Activated CD4-positive, alpha-beta T cell treated with anti-CD3 and anti-CD28 coated beads for 36 hours (primary cell): ENCODE data around the gene SCML1. TPM values are rescaled to one million over a fixed set of nuclear protein-coding genes. Genes with fewer than 3 reads are reported as not detected.
A peak's percentile ranks its signal among the peaks of the same experiment; 100 is the strongest.

Source experiments
- ATAC-seq: fragments of 200-7000 bp; cut with Tn5 transposase; one replicate; pipeline ENCODE4 v1.10.0; 2021; ENCODE audit warnings: mild to moderate bottlenecking, moderate library complexity
- CTCF ChIA-PET: fragments of 350-600 bp; sonication (Branson Sonifier 250); formaldehyde crosslinking; loops from one replicate; lab custom pipeline; 2021; ENCODE audit warnings: antibody characterized with exemption; lab: Charles Lee
- POLR2A ChIA-PET: fragments of 350-600 bp; sonication (Branson Sonifier 250); formaldehyde crosslinking; loops from one replicate; lab custom pipeline; 2021; ENCODE audit warnings: antibody characterized with exemption, inconsistent platforms; lab: Charles Lee
- DNase-seq: peaks from one replicate; pipeline ENCODE4 v3.0.0-alpha.2; 2020
- H3K27ac Mint-ChIP-seq: one replicate; pipeline ENCODE4 v1.8.0; 2021; ENCODE audit warnings: mixed read lengths
- H3K27me3 Mint-ChIP-seq: one replicate; pipeline ENCODE4 v1.8.0; 2021; ENCODE audit warnings: mixed read lengths
- H3K36me3 Mint-ChIP-seq: one replicate; pipeline ENCODE4 v1.8.0; 2021; ENCODE audit warnings: low read depth, mixed read lengths
- H3K4me1 Mint-ChIP-seq: one replicate; pipeline ENCODE4 v1.8.0; 2021; ENCODE audit warnings: mixed read lengths
- H3K4me3 Mint-ChIP-seq: one replicate; pipeline ENCODE4 v1.8.0; 2021; ENCODE audit warnings: mild to moderate bottlenecking, moderate library complexity, mixed read lengths
- H3K9me3 Mint-ChIP-seq: one replicate; pipeline ENCODE4 v1.8.0; 2021; ENCODE audit warnings: low read depth, mixed read lengths
- intact Hi-C, 2 experiments: fragments of 100-400 bp; cut with DNase I in 1 of 2; cut with micrococcal nuclease in 1 of 2; formaldehyde crosslinking; loops; one replicate each; pipeline versions ENCODE4 v1.14.2 to v1.15.1; 2022 to 2024; cut with DNase I, micrococcal nuclease
- total RNA-seq, 2 experiments: library from RNA; stranded (reverse); gene quantifications; one replicate each; pipeline ENCODE4 v1.2.3, GENCODE V29; 2021

SCML1 gene, protein sequence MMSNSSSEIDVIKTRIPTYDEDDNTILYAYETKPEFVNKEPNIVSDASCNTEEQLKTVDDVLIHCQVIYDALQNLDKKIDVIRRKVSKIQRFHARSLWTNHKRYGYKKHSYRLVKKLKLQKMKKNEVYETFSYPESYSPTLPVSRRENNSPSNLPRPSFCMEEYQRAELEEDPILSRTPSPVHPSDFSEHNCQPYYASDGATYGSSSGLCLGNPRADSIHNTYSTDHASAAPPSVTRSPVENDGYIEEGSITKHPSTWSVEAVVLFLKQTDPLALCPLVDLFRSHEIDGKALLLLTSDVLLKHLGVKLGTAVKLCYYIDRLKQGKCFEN
- total RNA-seq, result 1 to 10 TPM; 7.3 TPM

DNA sequence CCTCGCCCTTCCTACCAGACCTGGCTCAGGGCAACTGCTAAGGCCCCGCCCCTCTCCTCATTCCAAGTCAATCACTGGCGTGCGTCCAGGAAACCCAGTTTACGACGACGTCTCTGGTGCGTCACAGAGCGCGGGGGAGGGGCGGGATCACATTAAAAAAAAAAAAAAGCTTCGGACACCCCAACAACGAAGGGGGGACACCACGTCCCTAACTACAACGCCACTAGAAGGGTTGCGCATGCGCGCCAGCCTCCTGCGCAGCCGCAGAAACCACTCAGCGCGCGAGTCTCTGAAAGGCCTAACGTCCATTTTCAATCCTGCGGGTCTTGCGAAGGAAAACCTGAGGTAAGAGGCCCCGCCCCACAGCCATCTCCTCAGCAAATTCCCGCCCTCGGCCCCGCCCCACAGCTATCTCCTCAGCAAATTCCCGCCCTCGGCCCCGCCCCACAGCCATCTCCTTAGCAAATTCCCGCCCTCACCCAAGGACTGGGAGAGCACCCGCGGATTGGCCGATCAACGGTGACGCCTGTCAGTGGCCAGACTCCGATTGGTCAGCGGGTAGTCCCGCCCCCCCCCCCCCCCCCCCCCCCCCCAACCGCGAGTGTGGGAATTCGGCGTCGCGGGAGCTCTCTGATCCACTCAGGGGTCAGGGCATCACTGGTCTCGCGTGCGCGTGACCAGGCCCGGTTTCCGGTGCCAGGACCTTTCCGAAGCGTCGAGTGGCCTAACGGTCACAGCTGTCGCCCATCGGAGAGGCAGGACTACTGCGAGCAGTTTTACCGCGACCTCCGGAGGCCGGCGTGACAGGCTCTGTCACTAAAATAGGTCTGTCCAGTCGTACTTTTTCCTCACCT is at the start of gene SCML1:
SCML1 (plus strand) TSS at position 638 of the 854 bp plus-strand sequence. CDS start 6,694 bp downstream, outside the sequence.
- H3K4me1 Mint-ChIP-seq, result peaks cover 25% of the 10 kb centered on the region
- H3K9me3 Mint-ChIP-seq, result no peaks in the 10 kb centered on the region
- ChIA-PET CTCF (interaction anchor here (0.5 kb wide), 1 partner anchor 187 kb away, joined by 3 read pairs; no protein-coding TSS in a partner anchor), POLR2A (no interaction called here)
- ATAC-seq (peak; percentile 79), DNase-seq (peak; percentile 95)
- H3K4me3 Mint-ChIP-seq, result peak within 1 kb of the TSS; percentile 81
- intact Hi-C loops, result loop anchor here (5.0 to 10.0 kb wide), 9 partner anchors 85 to 1948 kb away; partner anchors contain the start of genes CDKL5 (in 1 of the 2), PDHA1 (in 1 of the 2), RBBP7 (in 1 of the 2) and RS1 (in 1 of the 2)
- no peaks in the 10 kb centered on the region for H3K36me3 Mint-ChIP-seq
- H3K27ac Mint-ChIP-seq, result peak within 1 kb of the TSS; percentile 95
- peaks cover 5% of the 10 kb centered on the region for H3K27me3 Mint-ChIP-seq

DNA sequence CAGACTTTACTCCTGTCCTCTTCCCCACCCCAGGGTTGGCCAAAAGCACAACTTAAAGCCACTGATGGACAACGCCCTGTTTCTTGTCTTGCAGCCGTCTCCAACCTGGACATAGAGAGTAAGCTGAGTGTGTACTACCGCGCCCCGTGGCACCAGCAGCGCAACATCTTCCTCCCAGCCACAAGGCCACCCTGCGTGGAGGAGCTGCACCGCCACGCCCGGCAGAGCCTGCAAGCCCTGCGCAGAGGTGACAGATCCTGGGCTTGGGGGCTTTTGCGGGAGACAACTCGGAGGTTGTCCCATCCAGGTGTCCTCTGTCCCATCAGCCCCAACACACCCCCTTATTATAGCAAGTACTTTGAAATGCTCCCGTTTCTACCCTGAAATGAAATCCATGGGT is 49.6 kb upstream of the SCML1 start:
- no peak overlapping the region for H3K4me3 Mint-ChIP-seq
- no peaks in the 10 kb centered on the region for H3K9me3 Mint-ChIP-seq
- H3K4me1 Mint-ChIP-seq, result peaks cover 9% of the 10 kb centered on the region
- H3K36me3 Mint-ChIP-seq, result no peaks in the 10 kb centered on the region
- H3K27me3 Mint-ChIP-seq, result peaks cover 1% of the 10 kb centered on the region
- ChIA-PET CTCF (no interaction called here), POLR2A (no interaction called here)
- intact Hi-C loops, result loop anchor here in 1 of 2 experiments (10.0 kb wide), 2 partner anchors 93 to 313 kb away; partner anchors contain the start of gene NHS
- no peak for DNase-seq
- H3K27ac Mint-ChIP-seq, result no peak overlapping the region
- ATAC-seq, result no peak

DNA sequence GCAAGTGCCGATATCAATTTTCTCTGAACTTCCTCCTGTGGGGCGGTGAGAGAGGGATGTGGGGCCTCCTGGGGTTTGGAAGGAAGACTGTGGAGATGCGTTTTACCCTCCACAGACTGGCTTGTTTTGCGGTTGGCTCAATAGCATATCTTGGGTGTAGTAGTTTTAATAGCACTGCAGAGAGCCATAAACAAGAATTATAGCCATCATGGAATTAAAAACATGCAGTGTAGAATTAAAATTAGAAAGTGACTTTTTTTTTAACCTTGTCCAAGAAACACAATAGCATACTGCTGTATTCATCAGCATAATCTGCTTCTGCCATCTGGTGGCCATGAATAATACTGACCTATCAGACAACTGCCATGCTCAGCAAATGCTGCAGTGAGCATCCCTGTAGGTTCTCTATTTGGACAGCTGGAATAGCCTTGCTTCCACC is 47.3 kb upstream of the SCML1 start:
- Mint-ChIP-seq H3K4me3 (no peak overlapping the region), H3K9me3 (no peaks in the 10 kb centered on the region), H3K27ac (no peak overlapping the region), H3K4me1 (peaks cover 4% of the 10 kb centered on the region), H3K27me3 (peaks cover 1% of the 10 kb centered on the region), H3K36me3 (no peaks in the 10 kb centered on the region)
- intact Hi-C loops, result loop anchor here (1.0 to 10.0 kb wide), 7 partner anchors 95 to 569 kb away; partner anchors contain the start of gene NHS (in 1 of the 2)
- POLR2A ChIA-PET, result no interaction called here
- DNase-seq (peak; percentile 53), ATAC-seq (peak; percentile 57)
- CTCF ChIA-PET, result interaction anchor here (0.7 to 1.4 kb wide), 4 partner anchors 99 to 807 kb away, joined by 3 to 4 read pairs (median 4); no protein-coding TSS in a partner anchor

DNA sequence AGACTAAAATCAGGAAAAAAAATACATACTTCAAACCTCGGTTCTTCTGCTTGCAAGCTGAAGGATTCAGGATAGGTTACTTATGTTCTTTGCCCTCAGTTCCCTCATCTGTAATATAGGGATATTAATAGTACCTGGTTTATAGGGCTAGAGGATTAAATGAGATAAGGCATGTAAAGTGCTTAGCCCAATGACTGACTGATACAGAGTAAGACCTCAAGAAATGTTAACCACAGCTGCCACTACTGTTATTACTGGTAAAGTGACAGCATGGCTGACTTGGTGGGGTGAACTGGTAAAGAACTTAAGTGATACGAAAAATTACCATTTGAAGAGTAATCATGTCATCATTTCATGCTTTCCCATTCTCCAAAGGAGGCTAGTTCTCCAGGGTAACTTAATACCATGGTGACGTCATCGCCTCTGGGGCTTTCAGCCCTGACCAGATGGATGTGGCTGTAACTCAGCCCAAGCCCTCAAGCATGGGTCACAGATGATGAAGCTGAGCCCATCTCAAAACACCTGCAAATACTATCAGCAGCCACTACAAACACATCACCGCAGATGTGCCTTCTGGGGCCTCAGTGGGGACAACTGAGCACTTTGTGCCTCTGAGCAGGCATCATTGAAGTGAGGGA is 44.5 kb upstream of the SCML1 start:
- peak; percentile 64 for ATAC-seq
- ChIA-PET POLR2A (interaction anchor here (0.6 kb wide), 1 partner anchor 297 kb away, joined by 4 read pairs; no protein-coding TSS in a partner anchor), CTCF (interaction anchor here (1.4 to 2.0 kb wide), 2 partner anchors 158 to 450 kb away, joined by 3 to 5 read pairs; no protein-coding TSS in a partner anchor)
- DNase-seq, result no peak
- H3K36me3 Mint-ChIP-seq, result no peaks in the 10 kb centered on the region
- intact Hi-C loops, result no loop called here
- H3K27ac Mint-ChIP-seq, result no peak overlapping the region
- no peaks in the 10 kb centered on the region for H3K9me3 Mint-ChIP-seq
- H3K4me1 Mint-ChIP-seq, result peaks cover 4% of the 10 kb centered on the region
- H3K4me3 Mint-ChIP-seq, result no peak overlapping the region
- peaks cover 1% of the 10 kb centered on the region for H3K27me3 Mint-ChIP-seq

DNA sequence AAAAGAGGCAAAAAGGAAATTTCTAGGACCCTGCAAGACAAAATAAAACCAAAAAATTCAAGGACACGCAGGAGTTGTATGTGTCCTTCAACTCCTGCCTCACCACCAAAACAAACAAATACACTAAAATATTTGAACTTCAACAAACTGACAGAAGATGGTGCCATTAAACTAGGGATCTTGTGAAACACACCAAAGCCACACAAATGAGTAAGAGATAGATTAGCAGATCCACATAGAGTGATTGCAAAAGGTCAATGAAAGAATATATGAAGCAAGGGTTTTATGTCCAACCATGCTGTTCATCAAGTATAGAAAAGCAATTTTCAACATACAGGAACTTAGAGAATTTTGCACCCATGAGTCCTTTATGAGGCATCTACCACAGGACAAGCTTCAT is 40.1 kb upstream of the SCML1 start:
- POLR2A ChIA-PET, result no interaction called here
- no peak overlapping the region for H3K4me3 Mint-ChIP-seq
- no peaks in the 10 kb centered on the region for H3K4me1 Mint-ChIP-seq
- ATAC-seq (peak; percentile 26), DNase-seq (no peak)
- H3K36me3 Mint-ChIP-seq, result no peaks in the 10 kb centered on the region
- H3K27me3 Mint-ChIP-seq, result no peaks in the 10 kb centered on the region
- CTCF ChIA-PET, result interaction anchor here (0.7 kb wide), 1 partner anchor 1226 kb away, joined by 3 read pairs; no protein-coding TSS in a partner anchor
- H3K27ac Mint-ChIP-seq, result no peak overlapping the region
- intact Hi-C loops, result loop anchor here in 1 of 2 experiments (1.0 kb wide), 1 partner anchor 91 kb away; no protein-coding TSS in a partner anchor
- H3K9me3 Mint-ChIP-seq, result no peaks in the 10 kb centered on the region

DNA sequence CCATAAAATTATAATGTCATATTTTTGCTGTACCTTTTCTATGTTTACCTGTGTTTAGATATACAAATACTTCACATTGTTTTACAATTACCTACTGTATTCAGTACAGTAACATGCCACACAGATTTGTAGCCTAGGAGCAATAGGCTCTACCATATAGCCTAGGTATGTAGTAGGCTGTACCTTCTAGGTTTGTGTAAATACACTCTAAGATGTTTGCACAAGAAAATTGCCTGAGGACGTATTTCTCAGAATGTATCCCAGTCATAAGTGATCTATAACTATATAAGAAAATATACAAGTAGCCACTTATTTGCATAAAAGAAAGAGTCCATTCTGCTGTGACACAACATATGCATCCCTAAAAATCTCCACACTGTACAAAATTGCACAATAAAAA is 36.3 kb upstream of the SCML1 start:
- no peak overlapping the region for H3K4me3 Mint-ChIP-seq
- no peak for DNase-seq
- ATAC-seq, result no peak
- ChIA-PET POLR2A (no interaction called here), CTCF (no interaction called here)
- no peaks in the 10 kb centered on the region for H3K4me1 Mint-ChIP-seq
- H3K36me3 Mint-ChIP-seq, result no peaks in the 10 kb centered on the region
- H3K27ac Mint-ChIP-seq, result no peak overlapping the region
- intact Hi-C loops, result no loop called here
- H3K27me3 Mint-ChIP-seq, result no peaks in the 10 kb centered on the region
- H3K9me3 Mint-ChIP-seq, result no peaks in the 10 kb centered on the region

DNA sequence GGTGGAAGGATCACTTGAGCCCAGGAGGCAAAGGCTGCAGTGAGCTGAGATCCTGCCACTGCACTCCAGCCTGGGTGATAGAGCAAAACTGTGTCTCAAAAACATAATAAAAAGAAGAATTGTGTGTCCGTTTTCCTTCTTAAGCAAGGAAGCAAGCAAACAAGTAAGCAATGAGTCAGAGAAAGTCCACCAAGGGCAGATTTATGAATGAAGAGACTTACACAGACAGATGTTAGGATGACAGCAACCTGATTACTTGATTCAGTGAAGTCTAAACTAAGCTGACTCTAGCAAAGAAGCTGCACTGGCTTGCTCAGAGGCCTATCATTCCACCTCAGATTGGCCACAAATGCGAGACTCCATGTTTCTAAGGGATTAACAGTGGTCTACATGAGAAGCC is 34.1 kb upstream of the SCML1 start:
- DNase-seq (no peak), ATAC-seq (no peak)
- no peaks in the 10 kb centered on the region for H3K4me1 Mint-ChIP-seq
- no peaks in the 10 kb centered on the region for H3K27me3 Mint-ChIP-seq
- CTCF ChIA-PET, result no interaction called here
- POLR2A ChIA-PET, result no interaction called here
- H3K27ac Mint-ChIP-seq, result no peak overlapping the region
- no peaks in the 10 kb centered on the region for H3K36me3 Mint-ChIP-seq
- intact Hi-C loops, result no loop called here
- H3K4me3 Mint-ChIP-seq, result no peak overlapping the region
- no peaks in the 10 kb centered on the region for H3K9me3 Mint-ChIP-seq

DNA sequence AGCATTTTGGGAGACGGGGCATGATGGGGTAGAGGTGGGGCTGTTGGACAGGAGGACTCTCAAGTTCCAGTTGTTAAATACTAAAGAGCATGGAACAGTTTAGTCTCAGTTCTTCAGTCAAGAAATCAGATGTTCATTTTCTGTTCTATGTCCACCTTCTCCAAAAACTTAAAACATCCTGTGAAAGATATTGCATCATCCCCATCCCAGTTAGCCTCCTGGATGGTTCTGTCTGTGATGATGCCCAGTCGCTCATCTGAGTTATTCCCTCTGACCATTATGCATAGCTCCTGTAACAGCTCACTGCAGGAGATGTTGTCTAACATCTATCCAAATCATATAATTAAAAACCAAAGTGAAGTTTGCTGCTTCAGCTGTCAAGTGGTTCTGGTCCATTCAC is 32.1 kb upstream of the SCML1 start:
- Mint-ChIP-seq H3K36me3 (no peaks in the 10 kb centered on the region), H3K27ac (no peak overlapping the region), H3K4me1 (no peaks in the 10 kb centered on the region), H3K9me3 (no peaks in the 10 kb centered on the region), H3K27me3 (no peaks in the 10 kb centered on the region), H3K4me3 (no peak overlapping the region)
- ATAC-seq, result no peak
- ChIA-PET CTCF (no interaction called here), POLR2A (no interaction called here)
- intact Hi-C loops, result no loop called here
- DNase-seq, result no peak

DNA sequence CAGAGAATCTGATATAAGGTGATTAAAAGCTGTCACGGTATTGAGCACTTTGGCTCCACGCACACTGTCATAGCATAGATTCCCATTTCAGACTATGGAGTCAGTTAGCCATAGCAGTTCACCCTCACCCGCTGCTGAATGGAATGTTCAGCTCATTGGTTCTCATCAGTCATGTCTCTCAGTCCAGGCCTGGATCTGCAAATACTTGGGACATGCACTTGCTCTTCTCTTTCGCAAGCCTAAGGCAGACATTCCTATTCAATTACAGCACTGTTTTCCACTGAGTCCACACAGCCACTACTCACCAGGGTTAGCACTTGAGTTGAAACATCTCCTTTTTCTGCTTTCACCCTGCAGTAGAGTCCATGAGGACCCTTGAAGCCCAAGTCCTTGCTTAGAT is 30.6 kb upstream of the SCML1 start:
- Mint-ChIP-seq H3K36me3 (no peaks in the 10 kb centered on the region), H3K27ac (no peak overlapping the region), H3K4me3 (no peak overlapping the region), H3K4me1 (no peaks in the 10 kb centered on the region), H3K27me3 (no peaks in the 10 kb centered on the region), H3K9me3 (no peaks in the 10 kb centered on the region)
- DNase-seq, result no peak
- no peak for ATAC-seq
- POLR2A ChIA-PET, result no interaction called here
- CTCF ChIA-PET, result no interaction called here
- intact Hi-C loops, result no loop called here

DNA sequence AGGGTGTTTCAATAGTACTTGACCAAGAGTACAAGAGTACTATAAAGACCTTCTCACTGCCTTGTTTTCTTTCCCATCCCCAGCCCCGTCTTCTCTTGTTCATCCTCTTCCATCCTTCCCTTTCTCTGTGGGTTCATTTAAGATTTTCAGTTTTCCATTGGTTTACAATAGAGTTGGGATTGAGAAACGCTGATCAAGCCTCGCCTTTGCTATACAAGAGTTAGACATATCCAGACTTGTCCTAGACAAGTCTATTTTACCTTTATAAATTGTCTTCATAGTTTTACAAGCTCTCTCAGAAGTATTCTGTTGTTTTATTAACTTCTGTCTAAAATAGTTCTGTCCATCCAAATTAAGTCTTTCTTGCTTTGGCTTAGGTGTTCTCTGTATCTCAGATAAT is 29.6 kb upstream of the SCML1 start:
- ATAC-seq (no peak), DNase-seq (no peak)
- H3K36me3 Mint-ChIP-seq, result no peaks in the 10 kb centered on the region
- intact Hi-C loops, result no loop called here
- ChIA-PET CTCF (no interaction called here), POLR2A (no interaction called here)
- H3K27me3 Mint-ChIP-seq, result no peaks in the 10 kb centered on the region
- H3K9me3 Mint-ChIP-seq, result no peaks in the 10 kb centered on the region
- H3K4me3 Mint-ChIP-seq, result no peak overlapping the region
- H3K27ac Mint-ChIP-seq, result no peak overlapping the region
- no peaks in the 10 kb centered on the region for H3K4me1 Mint-ChIP-seq

DNA sequence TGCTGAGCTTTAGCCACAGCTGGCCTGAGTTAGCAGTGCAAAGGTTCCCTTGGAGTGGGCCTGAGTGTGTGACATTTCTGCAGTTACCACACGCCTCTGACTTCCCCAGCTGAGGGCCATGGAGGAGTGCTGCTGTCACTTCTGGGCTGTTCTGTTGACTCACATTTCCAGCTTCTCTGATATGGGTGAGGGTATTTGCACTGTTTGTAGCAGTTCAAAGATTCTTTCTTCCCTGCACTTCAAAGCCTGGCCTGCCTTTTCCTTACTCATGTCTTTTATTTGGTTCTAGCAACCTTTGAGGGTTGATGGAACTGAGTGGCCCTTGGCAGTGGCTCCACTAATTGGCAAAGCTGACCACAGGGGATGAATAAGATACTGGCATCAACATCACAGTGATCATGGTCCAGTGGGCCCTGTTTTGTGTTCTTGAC is 26.4 kb upstream of the SCML1 start:
- Mint-ChIP-seq H3K4me3 (no peak overlapping the region), H3K4me1 (no peaks in the 10 kb centered on the region), H3K36me3 (no peaks in the 10 kb centered on the region), H3K27me3 (no peaks in the 10 kb centered on the region), H3K9me3 (no peaks in the 10 kb centered on the region), H3K27ac (no peak overlapping the region)
- ChIA-PET CTCF (no interaction called here), POLR2A (no interaction called here)
- intact Hi-C loops, result no loop called here
- ATAC-seq (no peak), DNase-seq (no peak)
